GM12865 (cell line): ENCODE measurements around the gene DUSP7.

Experiments used
- DNase-seq: peaks from one replicate; pipeline ENCODE4 v3.0.0; 2010; ENCODE audit warnings: low read depth
- H3K4me3 ChIP-seq: 2 replicates; pipeline ENCODE4 v1.5.1; 2011; ENCODE audit warnings: mild to moderate bottlenecking, low read depth, low read length, control low read depth
- TF ChIP-seq, protein P1 (sequence below): IDR thresholded peaks from 2 replicates; pipeline ENCODE4 v1.5.1; 2011; ENCODE audit warnings: low read length, control low read depth, low read depth, inconsistent platforms; ENCODE audit not compliant: insufficient read depth; ENCODE audit errors: missing control alignments

The DUSP7 gene

DNA sequence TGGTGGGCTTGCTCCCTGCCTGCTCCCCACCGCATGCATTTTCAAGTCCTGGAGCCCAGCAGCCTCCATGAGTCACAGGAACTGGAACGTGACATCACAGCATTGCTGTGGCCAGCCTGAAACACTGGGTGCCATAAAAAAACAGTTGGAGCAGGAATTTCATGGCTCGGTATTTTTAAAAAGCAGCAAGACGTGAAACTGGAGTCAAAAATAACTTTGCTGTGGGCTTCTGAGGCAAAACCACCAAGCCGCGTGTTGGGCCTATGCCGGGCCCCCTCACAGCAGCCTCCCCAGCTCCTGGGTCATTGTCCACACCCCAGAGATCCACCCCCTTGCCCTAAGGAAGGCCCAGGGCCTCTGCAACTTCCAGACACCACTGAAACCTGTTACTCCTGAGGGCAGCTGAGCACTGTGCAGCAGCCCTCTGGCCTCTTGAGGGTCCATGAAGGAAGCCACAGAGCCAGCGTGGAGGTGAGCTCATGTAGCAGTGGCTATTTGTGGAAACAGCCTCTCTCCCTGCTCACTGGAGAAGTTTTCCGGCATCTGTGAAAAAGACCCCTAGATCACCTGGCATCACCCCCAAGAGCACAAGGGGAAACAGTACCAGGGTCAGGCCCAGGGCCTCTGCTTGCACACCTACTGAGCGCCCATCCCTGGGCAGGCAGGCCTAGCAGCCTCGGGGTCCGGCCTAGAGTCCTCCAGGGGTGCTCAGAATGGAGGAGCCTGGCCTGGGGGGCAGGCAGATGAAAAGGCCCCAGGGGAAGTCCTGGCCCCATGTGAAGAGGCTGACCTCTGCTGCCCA, 34.0 kb upstream of the DUSP7 start:
- no peak for DNase-seq
- H3K4me3 ChIP-seq: no peak overlapping the region
- TF ChIP-seq, protein P1, sequence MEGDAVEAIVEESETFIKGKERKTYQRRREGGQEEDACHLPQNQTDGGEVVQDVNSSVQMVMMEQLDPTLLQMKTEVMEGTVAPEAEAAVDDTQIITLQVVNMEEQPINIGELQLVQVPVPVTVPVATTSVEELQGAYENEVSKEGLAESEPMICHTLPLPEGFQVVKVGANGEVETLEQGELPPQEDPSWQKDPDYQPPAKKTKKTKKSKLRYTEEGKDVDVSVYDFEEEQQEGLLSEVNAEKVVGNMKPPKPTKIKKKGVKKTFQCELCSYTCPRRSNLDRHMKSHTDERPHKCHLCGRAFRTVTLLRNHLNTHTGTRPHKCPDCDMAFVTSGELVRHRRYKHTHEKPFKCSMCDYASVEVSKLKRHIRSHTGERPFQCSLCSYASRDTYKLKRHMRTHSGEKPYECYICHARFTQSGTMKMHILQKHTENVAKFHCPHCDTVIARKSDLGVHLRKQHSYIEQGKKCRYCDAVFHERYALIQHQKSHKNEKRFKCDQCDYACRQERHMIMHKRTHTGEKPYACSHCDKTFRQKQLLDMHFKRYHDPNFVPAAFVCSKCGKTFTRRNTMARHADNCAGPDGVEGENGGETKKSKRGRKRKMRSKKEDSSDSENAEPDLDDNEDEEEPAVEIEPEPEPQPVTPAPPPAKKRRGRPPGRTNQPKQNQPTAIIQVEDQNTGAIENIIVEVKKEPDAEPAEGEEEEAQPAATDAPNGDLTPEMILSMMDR: no peak

DNA sequence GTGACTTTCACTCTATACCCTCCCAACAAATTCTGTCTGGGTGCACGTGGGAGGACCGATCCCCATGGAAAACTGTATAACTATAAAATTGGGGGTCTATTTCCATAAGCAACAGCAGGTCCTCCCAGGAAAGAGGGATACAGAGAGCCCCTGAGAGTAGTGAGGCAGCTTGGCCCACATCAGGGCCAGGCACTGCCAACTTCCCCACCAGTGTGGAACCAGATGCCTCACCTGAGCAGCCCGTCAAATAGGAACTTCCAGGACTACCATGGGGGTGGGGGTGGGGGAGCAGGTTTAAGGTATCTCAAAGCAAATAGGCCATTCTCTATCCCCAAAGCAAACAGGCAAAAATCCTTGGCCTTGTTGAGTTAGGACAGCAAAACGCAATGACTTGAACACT, 33.3 kb upstream of the DUSP7 start:
- TF ChIP-seq, protein P1: no peak
- no peak overlapping the region for H3K4me3 ChIP-seq
- no peak for DNase-seq

DNA sequence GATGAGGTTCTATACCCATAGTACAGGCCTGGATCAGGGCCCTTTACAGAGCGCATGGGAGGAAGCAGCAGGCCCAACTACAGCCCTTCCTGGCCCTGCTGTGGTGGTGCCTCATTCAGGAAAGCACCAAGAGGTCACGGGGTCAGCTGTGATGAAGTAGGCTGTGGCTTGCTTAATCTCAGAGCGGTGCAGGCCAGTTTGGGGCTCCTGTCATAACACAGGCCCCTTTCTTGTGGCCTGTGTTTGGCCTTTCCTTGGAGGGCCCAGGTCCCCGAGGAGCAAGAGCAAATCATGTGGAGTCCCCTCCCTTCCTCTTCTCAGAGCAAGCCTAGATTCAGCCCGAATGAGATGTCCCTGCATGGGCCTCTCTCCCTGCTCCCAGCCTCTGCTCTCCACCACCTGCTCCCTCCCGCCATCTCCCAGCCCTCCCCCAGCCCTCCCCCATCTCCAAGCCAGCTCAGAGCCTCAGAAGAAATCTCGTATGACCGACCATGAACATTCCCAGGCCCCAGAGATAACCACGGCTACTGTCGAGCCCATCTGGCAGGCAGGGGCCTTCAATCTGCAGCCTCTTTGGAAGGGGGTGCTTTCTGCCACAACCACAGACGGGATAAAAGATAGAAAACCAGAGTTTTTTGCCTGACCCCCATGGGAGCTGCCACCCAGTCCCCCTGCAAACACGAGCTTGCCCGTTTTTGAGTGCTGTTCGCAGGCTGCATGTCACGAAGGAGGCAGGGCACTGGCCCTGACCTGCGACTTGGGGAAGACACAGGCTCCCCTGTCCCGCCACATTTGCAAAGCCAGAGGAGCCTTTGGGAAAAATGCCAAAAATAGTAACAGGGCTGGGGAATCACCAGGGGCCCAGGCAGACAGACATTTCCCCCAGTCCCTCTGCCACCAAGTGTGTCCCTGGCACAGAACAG, 32.3 kb upstream of the DUSP7 start:
- peak; percentile 9 for DNase-seq
- no peak overlapping the region for H3K4me3 ChIP-seq
- TF ChIP-seq, protein P1: no peak

DNA sequence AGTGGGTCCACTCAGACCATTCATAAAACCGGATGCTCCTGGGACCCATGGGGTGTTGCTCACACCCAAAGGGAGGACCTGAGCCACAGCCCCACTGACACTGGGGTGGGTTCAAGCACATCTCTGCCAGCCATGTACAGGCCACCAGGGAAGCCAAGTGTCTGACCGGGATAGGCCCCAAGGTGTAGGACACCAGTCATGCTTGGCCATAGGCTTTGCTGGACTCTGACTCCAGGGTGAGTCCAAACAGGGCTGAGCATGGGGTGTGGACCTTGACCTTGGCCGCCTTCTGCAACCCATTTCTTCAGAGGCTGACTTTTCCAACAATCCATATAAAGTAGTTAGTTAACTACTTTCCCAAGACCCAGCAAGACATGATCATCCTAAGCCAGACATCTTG, 31.4 kb upstream of the DUSP7 start:
- TF ChIP-seq, protein P1: no peak
- no peak for DNase-seq
- no peak overlapping the region for H3K4me3 ChIP-seq

DNA sequence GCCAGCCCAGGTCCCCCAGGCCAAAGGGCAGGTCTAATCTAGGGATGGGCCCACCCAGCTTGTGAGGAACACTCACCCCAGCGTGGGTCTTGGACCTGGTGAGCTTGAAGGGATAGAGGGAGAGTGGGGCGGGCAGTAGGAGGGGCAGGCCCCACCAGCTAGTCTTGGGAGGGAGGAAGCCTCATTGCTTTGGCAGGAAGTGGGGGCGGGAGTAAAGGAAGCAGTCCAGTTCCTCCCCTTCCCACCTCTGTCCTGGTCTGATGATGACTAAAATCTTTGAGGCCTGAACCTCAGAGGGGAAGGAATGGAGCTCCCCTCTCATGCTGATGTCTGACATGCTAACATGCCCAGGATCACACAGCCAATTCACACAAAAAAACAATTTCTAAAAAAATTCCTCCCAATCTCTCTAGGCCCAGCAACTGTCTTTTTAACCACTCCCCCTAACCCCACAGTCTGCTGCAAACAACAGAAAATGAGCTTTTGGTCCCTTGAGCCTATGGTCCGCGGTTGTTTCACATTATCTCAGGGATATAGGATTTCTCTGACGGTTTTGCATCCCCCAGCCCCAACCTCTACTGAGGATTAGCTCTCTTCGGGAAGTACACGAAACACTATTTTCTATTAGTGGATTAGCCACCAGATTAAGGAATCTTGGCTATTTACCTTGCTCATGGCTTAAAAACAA, 30.7 kb upstream of the DUSP7 start:
- no peak overlapping the region for H3K4me3 ChIP-seq
- TF ChIP-seq, protein P1: no peak
- no peak for DNase-seq

DNA sequence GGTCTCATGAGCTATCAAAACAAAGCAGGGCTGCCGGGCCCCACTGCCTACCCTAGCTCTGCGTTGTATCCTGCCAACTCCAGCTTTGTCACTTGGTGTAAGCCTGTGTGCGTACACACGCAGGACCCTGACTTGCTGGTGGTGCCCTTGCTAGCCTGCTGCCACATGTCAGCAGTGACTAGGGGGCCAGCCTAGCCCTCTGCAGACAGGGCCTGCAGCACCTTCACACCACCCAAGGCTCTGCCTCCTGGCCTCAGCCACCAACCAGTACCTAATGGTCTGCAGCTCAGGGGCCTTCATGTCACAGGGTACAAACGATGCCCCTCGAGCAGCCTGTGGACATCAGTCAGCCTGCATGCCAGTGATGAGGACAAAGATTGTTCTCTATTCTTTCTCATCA, 30.1 kb upstream of the DUSP7 start:
- TF ChIP-seq, protein P1: no peak
- no peak overlapping the region for H3K4me3 ChIP-seq
- DNase-seq: no peak
